SK-N-MC (cell line): ENCODE results near the gene IL17RB.
A peak's percentile ranks its signal among the peaks of the same experiment; 100 is the strongest.

Experiments
- DNase-seq: peaks from one replicate; pipeline ENCODE4 v3.0.0-alpha.2; 2011; ENCODE audit warnings: low read depth, low spot score
- H3K27ac ChIP-seq: fragments of 200-600 bp; sonication (generic); 2 replicates; pipeline ENCODE4 v1.5.1; 2016; ENCODE audit warnings: mixed run types
- H3K36me3 ChIP-seq: fragments of 200-600 bp; sonication (generic); 2 replicates; pipeline ENCODE4 v1.6.1; 2017; ENCODE audit warnings: antibody characterized with exemption, low read length, mixed read lengths; ENCODE audit not compliant: insufficient read depth
- H3K4me3 ChIP-seq: fragments of 200-600 bp; sonication (generic); 2 replicates; pipeline ENCODE4 v1.5.1; 2016
- H3K9ac ChIP-seq: fragments of 200-600 bp; sonication (generic); 2 replicates; pipeline ENCODE4 v1.8.0; 2017; ENCODE audit warnings: mixed run types, mixed read lengths; ENCODE audit not compliant: insufficient read length
- H3K9me3 ChIP-seq: fragments of 200-600 bp; sonication (generic); 2 replicates; pipeline ENCODE4 v1.6.1; 2017; ENCODE audit warnings: low read depth, mild to moderate bottlenecking, antibody characterized with exemption, low read length, moderate library complexity, mixed read lengths
- EZH2 ChIP-seq: fragments of 200-600 bp; sonication (generic); IDR thresholded peaks from one replicate; pipeline ENCODE4 v1.6.1; 2017; ENCODE audit warnings: antibody characterized with exemption
- FOXP2 ChIP-seq: optimal IDR thresholded peaks from 2 replicates; pipeline ENCODE3; 2011; ENCODE audit warnings: mild to moderate bottlenecking, moderate library complexity; ENCODE audit not compliant: insufficient read depth; ENCODE audit errors: extremely low read length, control extremely low read depth
- POLR2AphosphoS5 ChIP-seq: IDR thresholded peaks from 2 replicates; pipeline ENCODE4 v1.6.1; 2012; ENCODE audit warnings: mild to moderate bottlenecking, low read depth, low read length, borderline replicate concordance

The IL17RB gene

GRCh38 chr3:53860196-53860595 lies 13.8 kb downstream of the IL17RB start:
- no peaks in the 10 kb centered on the region for H3K9me3 ChIP-seq
- no peak overlapping the region for H3K9ac ChIP-seq
- no peak for DNase-seq
- TF ChIP-seq FOXP2 (no peak), POLR2AphosphoS5 (no peak), EZH2 (no peak)
- H3K36me3 ChIP-seq = no peaks in the 10 kb centered on the region; the same call in 1 of the 2 replicates
- no peak overlapping the region for H3K27ac ChIP-seq
- no peak overlapping the region for H3K4me3 ChIP-seq

- no peaks in the 10 kb centered on the region; the same call in 1 of the 2 replicates for H3K36me3 ChIP-seq
- no peak overlapping the region for H3K9ac ChIP-seq
- H3K27ac ChIP-seq = no peak overlapping the region
Observed at GRCh38 chr3:53862241-53862640, 15.9 kb downstream of the IL17RB start.

GRCh38 chr3:53863145-53863544 lies 16.8 kb downstream of the IL17RB start:
- no peak overlapping the region for H3K4me3 ChIP-seq
- no peak for TF ChIP-seq POLR2AphosphoS5
- TF ChIP-seq FOXP2 = no peak
- H3K36me3 ChIP-seq = no peaks in the 10 kb centered on the region; the same call in 1 of the 2 replicates
- no peak overlapping the region for H3K9ac ChIP-seq
- H3K27ac ChIP-seq = no peak overlapping the region
- no peak for DNase-seq
- H3K9me3 ChIP-seq = no peaks in the 10 kb centered on the region

More at GRCh38 chr3:53862241-53862640, 15.9 kb downstream of the IL17RB start:
- no peaks in the 10 kb centered on the region for H3K9me3 ChIP-seq
- no peak for DNase-seq
- H3K4me3 ChIP-seq = no peak overlapping the region
- TF ChIP-seq EZH2 = no peak
- TF ChIP-seq POLR2AphosphoS5 = no peak
- no peak for TF ChIP-seq FOXP2

- DNase-seq = no peak
- Histone ChIP-seq H3K9me3 (no peaks in the 10 kb centered on the region), H3K9ac (no peak overlapping the region), H3K36me3 (peaks cover 6% of the 10 kb centered on the region; the same call in 1 of the 2 replicates), H3K27ac (no peak overlapping the region), H3K4me3 (no peak overlapping the region)
- no peak for TF ChIP-seq FOXP2
- no peak for TF ChIP-seq EZH2
- no peak for TF ChIP-seq POLR2AphosphoS5
Observed at GRCh38 chr3:53865732-53866499, 19.5 kb downstream of the IL17RB start.

GRCh38 chr3:53880396-53881345 lies 34.3 kb downstream of the IL17RB start:
- Histone ChIP-seq H3K9ac (peak overlapping the region; percentile 85), H3K27ac (no peak overlapping the region)

GRCh38 chr3:53881691-53882593 lies 35.6 kb downstream of the IL17RB start, which contains the start of gene ACTR8:
ACTR8 (minus strand) TSS chr3:53882152; CDS start chr3:53882101, 51 bp downstream.
- Histone ChIP-seq H3K9ac (peak within 1 kb of the TSS; percentile 85), H3K4me3 (peak within 1 kb of the TSS; percentile 84), H3K36me3 (peaks cover 20% of the 10 kb centered on the region), H3K9me3 (no peaks in the 10 kb centered on the region), H3K27ac (no peak within 1 kb of the TSS)
- no peak for DNase-seq
- TF ChIP-seq POLR2AphosphoS5 (peak; percentile 91), EZH2 (no peak)

More at GRCh38 chr3:53880396-53881345, 34.3 kb downstream of the IL17RB start:
- H3K36me3 ChIP-seq = peaks cover 21% of the 10 kb centered on the region
- no peaks in the 10 kb centered on the region for H3K9me3 ChIP-seq
- no peak for DNase-seq
- H3K4me3 ChIP-seq = peak overlapping the region; percentile 84
- no peak for TF ChIP-seq EZH2
- no peak for TF ChIP-seq POLR2AphosphoS5
- TF ChIP-seq FOXP2 = no peak

GRCh38 chr3:53883008-53883407 lies 36.6 kb downstream of the IL17RB start:
- no peak for DNase-seq
- Histone ChIP-seq H3K27ac (no peak overlapping the region), H3K36me3 (peaks cover 11% of the 10 kb centered on the region), H3K4me3 (no peak overlapping the region), H3K9me3 (no peaks in the 10 kb centered on the region), H3K9ac (no peak overlapping the region)
- TF ChIP-seq POLR2AphosphoS5 (no peak), FOXP2 (no peak), EZH2 (no peak)

- H3K9me3 ChIP-seq = no peaks in the 10 kb centered on the region
- no peak overlapping the region for H3K4me3 ChIP-seq
- no peak overlapping the region for H3K27ac ChIP-seq
- no peak for DNase-seq
- TF ChIP-seq FOXP2 = no peak
- TF ChIP-seq POLR2AphosphoS5 = no peak
- TF ChIP-seq EZH2 = no peak
- no peak overlapping the region for H3K9ac ChIP-seq
- H3K36me3 ChIP-seq = peaks cover 3% of the 10 kb centered on the region; the same call in 1 of the 2 replicates
Observed at GRCh38 chr3:53884623-53885022, 38.3 kb downstream of the IL17RB start.
